Thymus (tissue), 11 donors: Measurements from ENCODE around the gene DVL2. TPM values are rescaled to one million over a fixed set of nuclear protein-coding genes. Genes with fewer than 3 reads are reported as not detected.

Experiments used
- DNase-seq, 9 donors: peaks; one replicate each; pipeline ENCODE4 v3.0.0-alpha.2; 2013; ENCODE audit warnings: low spot score in 9 of 9, low read depth in 6 of 9, missing footprints in 1 of 9
- H3K27ac ChIP-seq, 2 donors: one replicate each; pipeline ENCODE4 v1.5.1; 2013; ENCODE audit warnings: control low read depth in 1 of 2, low read depth in 1 of 2, low read length in 1 of 2, mild to moderate bottlenecking in 1 of 2, moderate library complexity in 1 of 2
- H3K27me3 ChIP-seq, 2 donors: one replicate each; pipeline ENCODE4 v1.5.1; 2013; ENCODE audit warnings: low read length in 1 of 2; ENCODE audit not compliant: control insufficient read depth in 2 of 2, insufficient read depth in 1 of 2
- H3K36me3 ChIP-seq, 2 donors: one replicate each; pipeline ENCODE4 v1.5.1; 2013; ENCODE audit warnings: low read length in 1 of 2, mild to moderate bottlenecking in 1 of 2, moderate library complexity in 1 of 2; ENCODE audit not compliant: control insufficient read depth in 2 of 2, insufficient read depth in 2 of 2
- H3K4me1 ChIP-seq, 2 donors: one replicate each; pipeline ENCODE4 v1.5.1; 2013; ENCODE audit warnings: low read length in 2 of 2; ENCODE audit not compliant: control insufficient read depth in 2 of 2, insufficient read depth in 2 of 2
- H3K4me3 ChIP-seq, 2 donors: one replicate each; pipeline ENCODE4 v1.5.1; 2013; ENCODE audit warnings: low read length in 2 of 2, control low read depth in 1 of 2, mild to moderate bottlenecking in 1 of 2
- H3K9me3 ChIP-seq, 2 donors: one replicate each; pipeline ENCODE4 v1.5.1; 2013; ENCODE audit warnings: low read length in 1 of 2, mild to moderate bottlenecking in 1 of 2; ENCODE audit not compliant: control insufficient read depth in 2 of 2, insufficient read depth in 1 of 2
- WGBS: extraction: QIAGEN DNeasy Blood & Tissue Kit; methylation state at CpG from one replicate; pipeline ENCODE4 v1.1.7; 2013; 5-methylcytosine and 5-hydroxymethylcytosine counted together
- polyA plus RNA-seq: library from polyadenylated mRNA; stranded (reverse); fragments of 200-250 nt; gene quantifications from one replicate; pipeline ENCODE4 v1.2.3, GENCODE V29; 2013
- total RNA-seq: library from RNA; stranded (reverse); fragments of 120-200 nt; gene quantifications from one replicate; pipeline ENCODE4 v1.2.4, GENCODE V29; 2013
- donor health status: healthy.

The DVL2 gene
- total and polyA plus RNA-seq, 2 donors = 21.8 to 26.6 TPM

DNA sequence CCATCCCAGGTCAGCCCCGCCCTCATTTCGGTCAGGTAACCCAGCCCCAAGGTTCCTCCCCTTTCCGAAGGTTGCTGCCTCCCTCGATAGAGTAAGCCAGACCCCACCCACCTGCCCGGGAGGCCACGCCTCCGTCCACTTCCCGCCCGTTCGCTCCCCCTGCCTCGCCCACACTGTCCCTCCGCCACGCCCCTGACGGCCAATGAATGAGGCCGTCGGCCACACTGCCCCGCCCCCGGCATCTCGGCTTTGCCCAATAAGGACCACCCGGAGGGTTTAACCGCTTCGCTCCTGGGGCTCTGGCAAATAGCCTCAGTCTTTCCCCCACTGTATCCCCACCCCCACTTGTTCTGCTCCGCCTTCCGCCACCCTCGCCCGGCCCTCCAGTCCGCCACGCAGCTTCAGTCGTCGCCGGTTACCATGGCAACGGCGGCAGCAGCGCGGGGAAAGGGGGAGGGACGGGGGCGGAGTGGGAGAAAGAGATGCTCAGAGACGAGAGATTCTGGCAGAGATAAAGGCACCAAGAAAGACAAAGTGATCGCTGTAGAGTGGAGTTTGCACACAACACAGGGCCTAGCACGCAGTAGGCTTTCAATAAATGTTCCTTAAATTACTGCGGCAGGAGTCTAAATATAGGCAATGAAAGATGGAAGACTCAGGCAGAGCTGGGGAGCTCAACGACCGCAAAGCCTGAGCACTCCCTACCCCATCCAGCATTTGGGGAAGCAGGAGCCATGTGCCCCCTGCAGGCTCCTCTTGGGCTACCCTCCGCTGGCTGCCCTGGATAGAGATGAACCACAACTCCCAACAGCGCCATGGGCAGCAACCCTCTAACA is 19.8 kb downstream of the DVL2 start:
- Histone ChIP-seq H3K9me3 (peaks cover 0 to 3% of the 10 kb centered on the region in 2 donors), H3K27me3 (peaks cover 0 to 3% of the 10 kb centered on the region in 2 donors), H3K36me3 (no peaks in the 10 kb centered on the region), H3K4me1 (peaks cover 45 to 75% of the 10 kb centered on the region in 2 donors), H3K4me3 (peak overlapping the region; percentile 38 to 48), H3K27ac (peak overlapping the region; percentile 75 to 90)
- under 1% methylated on average over 45 of the region's 45 CpGs for WGBS
- peak; percentile 86 to 98 (median 94) for DNase-seq

DNA sequence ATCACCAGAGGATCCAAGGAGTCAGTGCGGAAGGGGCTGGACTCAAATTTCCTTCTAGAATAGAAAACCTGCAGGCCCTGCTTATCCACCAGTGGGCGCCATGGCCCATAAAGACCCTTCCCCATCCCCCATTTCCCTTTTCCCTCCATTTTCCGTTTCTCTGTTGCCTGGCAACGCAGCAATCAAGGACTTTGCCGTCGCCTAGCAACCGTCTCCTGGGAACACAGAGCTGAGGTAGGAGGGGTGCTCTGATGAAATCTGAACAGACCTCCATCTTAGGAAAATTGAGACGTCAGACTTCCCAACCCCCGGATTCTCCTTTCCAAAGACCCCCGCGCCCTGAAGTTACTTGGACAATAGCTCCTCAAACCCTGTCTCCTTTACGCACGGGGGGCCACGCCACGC is 20.4 kb downstream of the DVL2 start:
- WGBS = 6% methylated on average over 15 of the region's 15 CpGs

DNA sequence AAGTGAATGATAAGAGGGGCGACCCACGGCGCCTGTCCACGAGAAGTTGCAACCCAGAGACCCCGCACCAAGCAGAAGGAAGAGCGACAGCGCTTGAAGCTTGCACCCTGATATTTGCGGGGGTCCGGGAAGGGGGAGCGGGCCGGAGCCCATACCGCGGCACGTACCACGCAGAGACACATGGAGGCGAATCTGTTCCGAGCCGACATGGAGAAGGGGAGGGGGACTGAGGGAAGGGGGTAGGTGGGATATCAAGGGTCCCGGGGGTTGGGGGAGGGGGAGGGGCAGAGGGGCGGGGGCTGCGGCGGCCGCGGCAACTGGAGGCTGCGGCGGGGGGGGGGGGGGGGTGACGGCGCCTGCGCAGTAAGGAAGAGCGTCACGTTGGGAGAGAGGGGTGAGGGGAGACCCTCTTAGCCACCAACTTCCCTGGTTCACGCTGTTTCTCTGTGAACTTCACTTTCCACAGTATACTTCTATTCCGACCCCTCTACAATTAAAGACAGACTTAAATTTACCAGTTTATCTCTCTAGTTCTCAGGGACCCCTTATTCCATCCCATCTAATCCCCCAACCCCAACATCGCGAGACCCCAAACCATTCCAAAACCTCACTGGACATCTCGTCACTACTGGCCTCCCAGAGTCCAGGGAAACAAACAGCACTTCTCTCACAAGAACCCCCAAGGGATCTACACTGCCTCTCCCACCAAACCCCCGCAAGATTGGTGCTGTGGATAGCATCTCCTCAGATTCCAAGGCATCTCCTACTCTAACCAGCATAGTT is 22.6 kb downstream of the DVL2 start:
- Histone ChIP-seq H3K9me3 (no peaks in the 10 kb centered on the region), H3K4me1 (peaks cover 23 to 51% of the 10 kb centered on the region in 2 donors), H3K27ac (no peak overlapping the region), H3K36me3 (no peaks in the 10 kb centered on the region), H3K4me3 (no peak overlapping the region), H3K27me3 (peaks cover 0 to 3% of the 10 kb centered on the region in 2 donors)
- 74% methylated on average over 35 of the region's 37 CpGs for WGBS
- DNase-seq = no peak

More for the DNA sequence above, 20.4 kb downstream of the DVL2 start:
- peak overlapping the region; percentile 75 to 90 for H3K27ac ChIP-seq
- H3K27me3 ChIP-seq = peaks cover 0 to 3% of the 10 kb centered on the region in 2 donors
- no peaks in the 10 kb centered on the region for H3K36me3 ChIP-seq
- H3K9me3 ChIP-seq = peaks cover 0 to 3% of the 10 kb centered on the region in 2 donors
- H3K4me1 ChIP-seq = peaks cover 39 to 69% of the 10 kb centered on the region in 2 donors
- peak overlapping the region; percentile 38 to 48 for H3K4me3 ChIP-seq
- peak in 2 of 9 donors; percentile 75 to 84 for DNase-seq

DNA sequence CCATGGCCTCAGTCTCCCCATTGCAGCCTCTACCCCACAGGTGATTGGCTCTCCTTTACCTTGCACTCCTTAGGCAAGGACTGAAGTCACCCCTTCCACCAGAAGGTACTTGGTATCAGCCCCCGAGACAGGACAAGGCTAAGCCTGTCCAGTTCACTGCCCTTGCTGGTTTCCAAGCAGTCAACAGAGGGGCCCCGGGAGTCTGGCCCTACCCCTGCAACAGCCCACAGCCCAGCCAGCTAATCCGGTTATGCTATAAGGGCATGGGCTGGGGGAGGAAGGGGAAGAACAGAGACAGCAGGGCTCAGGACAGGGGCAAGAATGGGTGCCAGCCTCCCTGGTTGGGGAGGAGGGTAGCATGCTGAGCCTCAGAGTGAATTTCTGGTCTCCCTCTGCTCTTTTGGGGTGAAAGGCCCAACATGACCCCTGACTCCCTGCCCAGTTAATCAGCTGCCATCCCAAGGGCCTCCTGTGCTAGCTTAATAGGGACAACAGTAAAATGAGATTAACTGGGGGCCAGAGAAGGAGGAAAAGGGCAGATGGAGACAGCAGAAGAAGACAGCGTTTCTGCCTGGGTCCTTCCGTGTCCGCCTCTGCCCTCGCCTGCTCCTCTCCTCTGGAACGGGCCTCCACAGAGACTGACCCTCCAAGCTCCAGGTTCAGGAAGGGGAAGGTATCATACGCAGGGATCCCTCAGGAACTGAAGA is 25.4 kb downstream of the DVL2 start:
- Histone ChIP-seq H3K9me3 (no peaks in the 10 kb centered on the region), H3K27me3 (peaks cover 0 to 3% of the 10 kb centered on the region in 2 donors), H3K4me3 (no peak overlapping the region), H3K36me3 (peaks cover under 1 to 2% of the 10 kb centered on the region in 2 donors), H3K27ac (no peak overlapping the region), H3K4me1 (peaks cover 9 to 42% of the 10 kb centered on the region in 2 donors)
- WGBS = 99% methylated on average over 9 of the region's 9 CpGs
- DNase-seq = no peak

DNA sequence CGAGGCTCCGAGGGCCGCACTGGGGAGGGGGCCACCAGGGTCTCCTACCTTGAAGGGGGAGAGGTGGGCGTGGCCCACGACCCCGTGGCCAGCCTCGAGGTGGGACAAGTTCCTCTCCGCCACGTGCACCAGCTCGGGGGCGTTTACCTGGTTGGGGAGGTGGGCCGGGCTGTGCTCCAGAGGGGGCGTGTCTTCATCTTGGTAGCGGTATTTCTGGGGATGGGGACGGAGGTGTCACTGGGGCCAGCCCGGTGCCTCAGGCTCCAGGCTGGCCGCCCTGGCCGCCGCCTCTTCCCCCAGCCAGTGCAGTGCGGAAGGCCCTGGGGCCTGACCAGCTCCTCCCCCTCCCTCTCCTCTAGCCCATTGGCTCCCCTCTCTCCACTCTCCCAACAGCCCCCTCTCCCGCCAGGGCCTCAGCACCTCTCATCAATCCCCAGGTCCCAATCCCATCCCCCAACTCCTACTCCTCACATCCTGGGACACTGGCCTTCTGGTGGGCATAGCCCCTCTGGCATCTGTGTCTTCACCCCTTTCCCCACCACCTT is 26.2 kb downstream of the DVL2 start:
- Histone ChIP-seq H3K4me3 (no peak overlapping the region), H3K27me3 (peaks cover 0 to 3% of the 10 kb centered on the region in 2 donors), H3K36me3 (peaks cover 9% of the 10 kb centered on the region in 2 donors), H3K9me3 (no peaks in the 10 kb centered on the region), H3K4me1 (peaks cover 2 to 34% of the 10 kb centered on the region in 2 donors), H3K27ac (no peak overlapping the region)
- WGBS = 91% methylated on average over 21 of the region's 21 CpGs
- DNase-seq = no peak

DNA sequence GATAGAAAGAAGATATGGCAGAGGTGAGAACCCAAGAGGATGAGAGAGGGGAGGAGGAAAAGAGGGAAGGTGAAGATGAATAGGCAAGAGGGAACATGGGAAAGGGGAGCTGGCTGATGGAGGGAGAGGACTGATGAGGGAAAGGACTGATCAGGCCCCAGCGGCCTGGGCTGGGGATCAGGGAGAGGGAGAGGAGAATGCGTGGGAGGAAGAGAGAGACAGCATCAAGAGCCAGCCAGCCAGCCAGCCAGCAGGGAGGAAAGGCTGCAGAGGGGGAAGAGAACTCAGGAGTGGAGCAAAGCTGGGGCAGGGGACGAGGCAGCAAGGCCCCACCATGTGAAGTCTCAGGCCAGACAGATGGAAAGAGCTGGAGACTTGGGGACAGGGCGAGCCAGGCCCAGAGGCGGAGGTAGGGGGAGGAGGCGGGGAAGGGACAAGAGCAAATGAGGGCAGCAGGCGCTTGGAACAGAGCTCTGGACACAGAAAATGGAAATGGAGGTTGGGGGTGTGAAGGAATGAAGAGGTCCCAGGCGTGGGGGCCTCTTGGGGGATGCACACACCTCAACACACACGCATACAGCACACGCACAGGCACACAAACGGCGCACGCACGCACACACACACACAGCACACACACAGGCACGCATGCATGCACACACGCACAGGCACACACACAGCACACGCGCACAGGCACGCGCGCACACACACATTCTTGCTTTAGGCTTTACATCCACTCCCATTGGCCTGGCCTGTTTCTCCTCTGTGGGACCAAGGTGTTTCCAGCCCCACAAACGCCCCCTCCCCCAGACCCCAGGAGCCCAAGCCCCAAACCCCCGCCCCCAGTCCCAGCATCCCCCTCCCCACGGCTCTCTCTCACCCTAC is 27.0 kb downstream of the DVL2 start:
- peaks cover 2 to 33% of the 10 kb centered on the region in 2 donors for H3K4me1 ChIP-seq
- 97% methylated on average over 24 of the region's 24 CpGs for WGBS
- no peak for DNase-seq

DNA sequence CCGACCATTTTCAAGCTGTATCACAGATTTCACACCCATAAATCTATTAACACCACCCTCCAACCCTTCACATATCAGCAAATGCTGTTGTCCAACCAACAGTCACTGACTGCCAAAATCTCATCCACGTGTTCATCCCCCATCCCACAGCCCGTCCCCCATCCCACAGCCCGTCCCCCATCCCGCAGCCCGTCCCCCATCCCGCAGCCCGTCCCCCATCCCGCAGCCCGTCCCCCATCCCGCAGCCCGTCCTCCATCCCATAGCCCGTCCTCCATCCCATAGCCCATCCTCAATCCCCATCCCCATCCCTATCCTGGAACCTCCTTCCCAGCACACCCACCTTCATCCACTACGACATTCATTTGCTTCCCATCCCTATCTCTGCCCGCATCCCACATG is 28.8 kb downstream of the DVL2 start:
- Histone ChIP-seq H3K27ac (peak overlapping the region; percentile 66 to 80), H3K4me1 (peaks cover 2 to 23% of the 10 kb centered on the region in 2 donors), H3K27me3 (no peaks in the 10 kb centered on the region), H3K9me3 (no peaks in the 10 kb centered on the region), H3K4me3 (peak overlapping the region; percentile 49 to 61), H3K36me3 (peaks cover 18 to 30% of the 10 kb centered on the region in 2 donors)
- no peak for DNase-seq
- WGBS = 87% methylated on average over 15 of the region's 15 CpGs

More for the DNA sequence above, 27.0 kb downstream of the DVL2 start:
- Histone ChIP-seq H3K4me3 (no peak overlapping the region), H3K36me3 (peaks cover 16% of the 10 kb centered on the region in 2 donors), H3K9me3 (no peaks in the 10 kb centered on the region), H3K27ac (no peak overlapping the region), H3K27me3 (peaks cover 0 to 3% of the 10 kb centered on the region in 2 donors)
